ENCODE data around the gene MAGI2. TPM values are rescaled to one million over a fixed set of nuclear protein-coding genes. Genes with fewer than 3 reads are reported as not detected.
"Not testable (repeated sequence)": the region's sequence is repeated elsewhere in the genome, so short reads cannot be mapped to it uniquely, and the experiment has no call there.

Gene MAGI2
- total RNA-seq, 2 experiments from 2014 or later, result 0.14 to 0.19 TPM

DNA sequence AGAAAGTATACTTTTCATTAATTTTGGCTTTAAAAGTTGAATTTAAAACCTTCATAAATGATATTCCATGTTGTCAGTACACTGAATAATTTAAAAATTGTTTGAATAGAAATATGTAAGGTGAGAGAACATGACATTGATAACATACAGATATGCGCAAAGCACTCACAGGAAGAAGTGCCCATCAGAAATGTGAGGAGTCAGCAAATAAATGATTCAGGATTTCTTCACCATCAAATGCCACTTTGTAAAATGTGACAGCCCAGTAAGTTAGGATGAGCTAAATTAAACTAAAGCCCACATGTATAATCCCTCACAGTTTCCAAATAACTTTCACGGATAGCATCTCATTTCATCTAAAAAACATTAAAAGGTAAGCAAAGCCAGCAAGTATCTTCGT, 417.6 kb downstream of the MAGI2 start:
- no peaks in the 10 kb centered on the region for H3K4me1 Mint-ChIP-seq
- H3K4me3 Mint-ChIP-seq, result no peak overlapping the region
- H3K27me3 Mint-ChIP-seq, result no peaks in the 10 kb centered on the region
- no peak for ATAC-seq (ENCODE audit: low read depth)
- POLR2A ChIA-PET, result no interaction called here
- H3K27ac Mint-ChIP-seq, result no peak overlapping the region
- H3K9me3 Mint-ChIP-seq, result no peaks in the 10 kb centered on the region
- no peak for DNase-seq
- H3K36me3 Mint-ChIP-seq, result no peaks in the 10 kb centered on the region

DNA sequence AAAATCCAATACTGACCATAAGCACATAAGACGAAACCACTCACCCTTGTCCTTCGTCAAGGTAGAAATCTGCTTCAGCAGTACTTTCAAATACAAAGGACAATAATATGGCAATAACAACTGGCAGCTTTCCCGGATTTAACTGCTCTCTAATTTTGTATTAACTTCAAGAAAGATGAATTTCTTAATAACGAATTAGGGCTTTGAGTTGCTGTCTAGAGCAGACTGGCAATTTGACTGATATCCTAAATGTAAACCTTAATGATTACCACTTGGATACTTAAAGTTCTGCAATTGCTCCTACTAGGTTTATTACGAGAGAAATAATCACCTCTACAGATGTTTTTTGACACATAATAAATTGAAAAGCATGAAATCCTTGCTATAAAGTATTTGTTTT, 418.7 kb downstream of the MAGI2 start:
- Mint-ChIP-seq H3K27me3 (no peaks in the 10 kb centered on the region), H3K36me3 (no peaks in the 10 kb centered on the region), H3K4me3 (no peak overlapping the region), H3K27ac (no peak overlapping the region), H3K4me1 (no peaks in the 10 kb centered on the region), H3K9me3 (no peaks in the 10 kb centered on the region)
- DNase-seq, result no peak
- POLR2A ChIA-PET, result no interaction called here
- ATAC-seq (ENCODE audit: low read depth), result no peak

DNA sequence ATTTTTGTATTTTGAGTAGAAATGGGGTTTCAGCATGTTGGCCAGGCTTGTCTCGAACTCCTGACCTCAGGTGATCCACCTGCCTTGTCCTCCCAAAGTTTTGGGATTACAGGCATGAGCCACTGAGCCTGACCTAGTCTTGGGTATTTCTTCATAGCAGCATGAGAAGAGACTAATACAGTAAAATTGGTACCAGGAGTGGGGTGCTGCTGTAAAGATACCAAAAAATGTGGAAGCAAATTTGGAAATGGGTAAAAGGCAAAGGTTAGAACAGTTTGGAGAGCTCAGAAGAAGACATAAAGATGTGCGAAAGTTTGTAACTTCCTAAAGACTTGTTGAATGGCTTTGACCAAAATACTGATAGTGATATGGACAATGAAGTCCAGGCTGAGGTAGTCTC, 433.8 kb downstream of the MAGI2 start:
- H3K4me1 Mint-ChIP-seq; H3K4me3 Mint-ChIP-seq; H3K27me3 Mint-ChIP-seq; POLR2A ChIA-PET; ATAC-seq (ENCODE audit: low read depth); H3K27ac Mint-ChIP-seq; DNase-seq; H3K36me3 Mint-ChIP-seq: not testable (repeated sequence)
- H3K9me3 Mint-ChIP-seq, result peaks cover 15% of the 10 kb centered on the region

DNA sequence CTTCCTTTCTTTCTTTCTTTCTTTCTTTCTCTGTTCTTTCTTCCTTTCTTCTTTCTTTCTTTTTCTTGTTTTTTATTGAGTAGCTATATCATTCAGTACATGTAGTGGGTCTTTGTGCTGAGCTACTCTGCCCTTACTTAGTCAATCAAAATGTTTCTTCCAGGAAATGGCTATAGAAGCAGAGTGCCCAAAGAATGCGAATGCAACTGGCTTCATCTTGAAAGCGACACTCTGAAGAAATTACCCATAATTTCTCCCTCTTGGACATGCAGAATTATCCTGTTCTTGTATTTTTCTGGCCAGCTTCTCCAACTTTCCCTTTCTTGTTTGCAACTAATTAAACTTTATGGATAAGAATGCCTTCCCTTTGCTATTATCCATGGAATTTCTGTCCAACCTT, 441.5 kb downstream of the MAGI2 start:
- Mint-ChIP-seq H3K4me1 (no peaks in the 10 kb centered on the region), H3K36me3 (no peaks in the 10 kb centered on the region), H3K4me3 (no peak overlapping the region), H3K27me3 (no peaks in the 10 kb centered on the region), H3K27ac (no peak overlapping the region), H3K9me3 (peaks cover 2% of the 10 kb centered on the region)
- POLR2A ChIA-PET, result no interaction called here
- DNase-seq (no peak), ATAC-seq (ENCODE audit: low read depth) (no peak)

DNA sequence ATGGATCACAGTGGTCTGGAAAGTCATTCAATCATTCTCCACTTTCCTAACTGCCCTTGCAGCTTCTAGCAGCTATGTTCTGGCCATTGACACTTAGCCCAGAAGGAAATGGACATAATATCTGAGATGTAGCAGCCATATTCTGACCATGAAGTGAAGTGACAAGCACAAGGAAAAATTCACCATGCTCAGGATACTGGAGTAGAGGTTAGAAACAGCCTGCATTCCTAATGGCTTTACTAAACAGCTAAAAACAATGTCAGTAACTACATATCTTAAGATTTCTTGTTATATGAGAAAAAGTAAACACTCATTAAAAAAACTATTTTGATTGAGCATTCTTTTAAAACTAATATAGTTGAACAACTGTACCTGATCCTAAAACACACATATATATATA, 443.8 kb downstream of the MAGI2 start:
- no peak for ATAC-seq (ENCODE audit: low read depth)
- H3K27me3 Mint-ChIP-seq, result no peaks in the 10 kb centered on the region
- no peak overlapping the region for H3K27ac Mint-ChIP-seq
- POLR2A ChIA-PET, result no interaction called here
- DNase-seq, result no peak
- H3K4me1 Mint-ChIP-seq, result no peaks in the 10 kb centered on the region
- no peaks in the 10 kb centered on the region for H3K9me3 Mint-ChIP-seq
- H3K4me3 Mint-ChIP-seq, result no peak overlapping the region
- no peaks in the 10 kb centered on the region for H3K36me3 Mint-ChIP-seq

DNA sequence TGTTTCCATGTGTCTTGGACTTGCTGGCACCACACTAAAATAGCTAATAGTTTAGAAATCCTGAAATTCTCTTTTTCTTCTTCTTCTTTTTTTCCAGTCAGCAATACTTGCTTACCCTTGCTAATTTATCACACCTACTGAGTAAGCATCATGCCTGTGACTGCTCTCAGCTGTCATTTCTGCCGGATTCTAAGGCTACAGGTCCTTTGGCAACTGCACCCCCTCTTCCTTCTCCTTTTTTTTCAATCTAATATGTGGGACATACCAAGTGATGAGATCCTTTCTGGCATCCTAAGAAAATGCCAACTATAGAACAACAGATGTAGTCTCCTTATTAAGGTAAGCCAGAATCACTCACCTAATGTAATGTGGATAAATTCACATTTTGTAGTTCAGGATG, 444.7 kb downstream of the MAGI2 start:
- H3K9me3 Mint-ChIP-seq, result no peaks in the 10 kb centered on the region
- no peaks in the 10 kb centered on the region for H3K27me3 Mint-ChIP-seq
- POLR2A ChIA-PET, result no interaction called here
- H3K36me3 Mint-ChIP-seq, result no peaks in the 10 kb centered on the region
- H3K27ac Mint-ChIP-seq, result no peak overlapping the region
- DNase-seq (no peak), ATAC-seq (ENCODE audit: low read depth) (no peak)
- no peaks in the 10 kb centered on the region for H3K4me1 Mint-ChIP-seq
- H3K4me3 Mint-ChIP-seq, result no peak overlapping the region

DNA sequence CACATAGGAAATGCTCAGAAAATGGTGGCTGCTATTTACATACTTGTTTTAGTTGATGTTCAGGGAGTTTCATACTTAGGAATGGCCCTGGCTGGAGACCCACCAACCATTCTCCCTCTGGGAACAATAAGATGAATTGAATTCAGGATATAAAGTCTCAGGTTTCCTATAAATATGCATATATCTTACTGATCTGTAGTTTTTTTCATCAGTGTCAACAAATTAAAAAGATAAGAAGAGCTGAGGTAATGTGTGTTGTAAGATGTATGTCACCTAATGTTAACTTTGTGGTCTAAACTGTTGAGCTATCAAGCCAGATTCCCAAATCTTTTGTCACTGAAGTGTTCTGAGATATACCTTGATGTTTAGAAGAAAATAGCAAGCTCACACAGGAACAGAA, 457.5 kb downstream of the MAGI2 start:
- Mint-ChIP-seq H3K4me1 (peaks cover 5% of the 10 kb centered on the region), H3K27ac (no peak overlapping the region), H3K4me3 (no peak overlapping the region), H3K27me3 (no peaks in the 10 kb centered on the region), H3K36me3 (no peaks in the 10 kb centered on the region), H3K9me3 (no peaks in the 10 kb centered on the region)
- POLR2A ChIA-PET, result no interaction called here
- DNase-seq (no peak), ATAC-seq (ENCODE audit: low read depth) (no peak)

DNA sequence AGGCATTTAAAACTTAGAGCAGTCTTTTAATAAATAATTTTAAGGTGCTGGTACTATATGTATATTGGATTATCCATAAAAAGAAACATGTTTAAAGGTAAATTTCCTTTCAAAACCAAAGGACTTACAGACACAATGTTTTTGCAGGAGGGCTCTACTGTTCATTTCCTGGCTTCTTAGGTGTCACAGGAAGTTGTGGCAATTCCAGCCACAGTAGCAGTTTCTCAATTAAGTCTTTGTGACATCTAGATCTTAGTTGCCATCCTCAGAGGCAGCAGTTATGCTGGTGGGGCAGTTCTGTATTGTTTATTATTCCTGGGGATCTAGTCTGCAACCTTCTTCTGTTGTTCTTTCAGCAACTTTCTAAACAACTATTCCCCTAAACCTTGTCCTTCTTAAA, 460.1 kb downstream of the MAGI2 start:
- Mint-ChIP-seq H3K4me3 (no peak overlapping the region), H3K27ac (no peak overlapping the region), H3K4me1 (peaks cover 5% of the 10 kb centered on the region), H3K9me3 (no peaks in the 10 kb centered on the region), H3K36me3 (no peaks in the 10 kb centered on the region), H3K27me3 (no peaks in the 10 kb centered on the region)
- no peak for ATAC-seq (ENCODE audit: low read depth)
- no peak for DNase-seq
- POLR2A ChIA-PET, result no interaction called here

DNA sequence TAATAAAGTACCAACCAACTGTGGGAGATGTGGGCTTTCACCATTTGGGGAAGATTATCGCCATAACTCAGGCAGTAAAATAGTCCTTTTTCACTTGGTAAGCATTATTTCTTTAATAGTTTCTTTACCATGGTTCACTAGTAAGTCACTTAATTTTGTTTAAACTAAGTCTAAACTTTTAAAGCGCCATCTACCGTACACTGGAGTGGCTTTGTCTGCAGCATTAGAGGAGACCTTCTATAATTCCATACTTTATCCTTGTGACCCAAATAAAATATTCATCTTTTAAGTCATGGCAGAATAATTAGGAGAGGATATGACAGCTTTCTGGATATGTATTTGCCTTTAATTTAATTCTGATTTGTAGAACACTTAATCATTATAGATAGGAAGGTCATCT, 468.0 kb downstream of the MAGI2 start:
- DNase-seq, result no peak
- Mint-ChIP-seq H3K9me3 (no peaks in the 10 kb centered on the region), H3K4me1 (no peaks in the 10 kb centered on the region), H3K36me3 (no peaks in the 10 kb centered on the region), H3K27ac (no peak overlapping the region), H3K4me3 (no peak overlapping the region), H3K27me3 (no peaks in the 10 kb centered on the region)
- no peak for ATAC-seq (ENCODE audit: low read depth)
- POLR2A ChIA-PET, result no interaction called here

DNA sequence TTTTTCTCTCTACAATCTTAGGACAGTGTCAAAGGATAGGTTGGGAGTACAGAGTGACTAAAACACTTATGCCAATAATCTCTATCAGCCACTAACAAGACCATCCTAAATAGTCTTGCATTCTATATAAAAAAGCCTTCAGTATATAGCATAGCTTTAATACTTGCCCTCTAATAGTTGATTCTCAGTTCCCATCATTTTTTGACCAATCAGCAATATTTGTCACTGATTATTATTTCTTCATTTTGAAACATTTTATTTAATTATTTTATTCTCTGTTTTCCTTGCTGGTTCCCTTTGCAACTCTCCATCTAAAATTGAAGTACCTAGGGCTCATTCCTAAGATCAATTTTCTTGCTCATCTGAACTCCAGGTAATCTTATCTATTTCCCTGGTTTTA, 470.0 kb downstream of the MAGI2 start:
- Mint-ChIP-seq H3K4me1 (no peaks in the 10 kb centered on the region), H3K27me3 (no peaks in the 10 kb centered on the region), H3K4me3 (no peak overlapping the region), H3K36me3 (no peaks in the 10 kb centered on the region), H3K27ac (no peak overlapping the region), H3K9me3 (no peaks in the 10 kb centered on the region)
- ATAC-seq (ENCODE audit: low read depth) (no peak), DNase-seq (no peak)
- POLR2A ChIA-PET, result no interaction called here

DNA sequence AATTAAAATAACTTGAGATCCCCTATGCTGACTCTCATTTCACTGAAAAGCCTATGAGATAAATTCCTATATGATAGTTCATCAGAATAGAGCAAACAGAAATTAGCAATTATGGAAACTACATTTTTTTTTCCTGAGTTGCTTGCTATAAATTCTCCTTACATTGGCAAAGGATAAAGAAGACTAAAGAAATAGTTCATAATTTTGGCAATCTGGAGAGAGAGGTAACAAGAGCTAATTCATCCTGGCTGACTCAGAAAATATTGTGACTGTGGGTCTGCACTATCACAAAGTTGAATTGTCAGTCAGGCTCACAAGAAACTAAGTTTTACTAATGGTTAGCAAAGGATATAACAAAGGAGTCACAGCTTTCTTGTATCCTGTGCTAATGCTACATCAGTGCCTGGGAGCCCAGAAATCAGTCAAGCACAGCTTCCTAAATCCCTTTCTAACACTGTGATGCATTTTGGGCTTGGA, 483.0 kb downstream of the MAGI2 start:
- Mint-ChIP-seq H3K27ac (no peak overlapping the region), H3K4me3 (no peak overlapping the region), H3K4me1 (no peaks in the 10 kb centered on the region), H3K9me3 (peaks cover 3% of the 10 kb centered on the region), H3K27me3 (no peaks in the 10 kb centered on the region), H3K36me3 (no peaks in the 10 kb centered on the region)
- DNase-seq (no peak), ATAC-seq (ENCODE audit: low read depth) (no peak)
- POLR2A ChIA-PET, result no interaction called here

DNA sequence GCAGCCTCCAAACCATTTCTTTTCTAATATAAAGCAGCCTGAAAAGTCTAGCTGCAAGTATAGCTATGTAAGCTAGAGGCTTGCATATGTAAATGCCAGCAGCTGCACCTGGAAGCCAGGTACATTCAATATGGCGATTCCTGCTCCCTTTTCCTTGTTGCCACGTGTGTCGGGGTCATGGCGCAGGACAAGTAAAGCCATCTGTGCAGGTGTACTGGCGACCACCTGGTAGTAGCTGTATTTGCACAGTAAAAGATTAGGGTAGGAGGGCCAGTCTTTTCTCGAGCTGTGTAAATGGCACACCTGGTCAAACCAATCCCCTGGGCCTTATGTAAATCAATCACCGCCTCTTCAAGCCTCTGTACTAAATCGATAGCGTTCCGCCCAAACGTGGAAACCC, 484.5 kb downstream of the MAGI2 start:
- H3K27ac Mint-ChIP-seq, result no peak overlapping the region

DNA sequence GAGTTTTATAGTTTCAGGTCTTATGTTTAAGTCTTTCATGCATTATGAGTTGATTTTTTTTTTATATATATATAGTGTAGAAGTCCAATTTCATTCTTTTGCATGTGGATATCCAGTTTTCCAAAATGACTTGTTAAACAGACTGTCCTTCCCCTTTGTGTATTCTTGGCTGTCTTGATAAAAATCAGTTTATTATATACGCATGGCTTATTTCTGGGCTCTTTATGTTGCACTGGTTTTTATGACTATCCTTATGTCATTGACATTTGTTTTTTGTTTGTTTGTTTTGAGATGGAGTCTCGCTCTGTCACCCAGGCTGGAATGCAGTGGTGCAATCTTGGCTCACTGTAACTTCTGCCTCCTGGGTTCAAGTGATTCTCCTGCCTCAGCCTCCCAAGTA, 485.9 kb downstream of the MAGI2 start:
- H3K27me3 Mint-ChIP-seq; ATAC-seq (ENCODE audit: low read depth); DNase-seq; H3K4me3 Mint-ChIP-seq; H3K27ac Mint-ChIP-seq; H3K9me3 Mint-ChIP-seq; H3K36me3 Mint-ChIP-seq; H3K4me1 Mint-ChIP-seq; POLR2A ChIA-PET: not testable (repeated sequence)

More for the DNA sequence above, 484.5 kb downstream of the MAGI2 start:
- Mint-ChIP-seq H3K27me3 (no peaks in the 10 kb centered on the region), H3K4me1 (no peaks in the 10 kb centered on the region), H3K9me3 (peaks cover 3% of the 10 kb centered on the region), H3K4me3 (no peak overlapping the region), H3K36me3 (no peaks in the 10 kb centered on the region)
- DNase-seq (no peak), ATAC-seq (ENCODE audit: low read depth) (no peak)
- POLR2A ChIA-PET, result no interaction called here

DNA sequence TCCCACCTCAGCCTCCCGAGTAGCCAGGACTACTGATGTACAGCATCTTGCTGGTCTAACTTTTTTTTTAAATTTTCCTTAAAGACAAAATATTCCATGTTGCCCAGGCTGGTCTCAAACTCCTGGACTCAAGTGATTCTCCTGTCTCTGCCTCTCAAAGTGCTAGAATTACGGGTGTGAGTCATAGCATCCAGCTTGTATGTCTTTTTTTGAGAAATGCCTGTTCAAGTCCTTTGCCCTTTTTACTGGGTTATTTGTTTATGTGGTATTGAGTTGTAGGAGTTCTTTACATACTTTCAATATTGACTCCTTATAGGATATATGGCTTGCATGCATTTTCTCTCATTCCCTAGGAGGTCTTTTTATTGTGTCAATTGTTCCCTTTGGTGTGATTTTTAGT, 486.4 kb downstream of the MAGI2 start:
- peaks cover 3% of the 10 kb centered on the region for H3K9me3 Mint-ChIP-seq
- no peaks in the 10 kb centered on the region for H3K4me1 Mint-ChIP-seq
- ATAC-seq (ENCODE audit: low read depth) (no peak), DNase-seq (no peak)
- no peak overlapping the region for H3K27ac Mint-ChIP-seq
- H3K27me3 Mint-ChIP-seq, result no peaks in the 10 kb centered on the region
- H3K36me3 Mint-ChIP-seq, result no peaks in the 10 kb centered on the region
- no peak overlapping the region for H3K4me3 Mint-ChIP-seq
- POLR2A ChIA-PET, result no interaction called here

DNA sequence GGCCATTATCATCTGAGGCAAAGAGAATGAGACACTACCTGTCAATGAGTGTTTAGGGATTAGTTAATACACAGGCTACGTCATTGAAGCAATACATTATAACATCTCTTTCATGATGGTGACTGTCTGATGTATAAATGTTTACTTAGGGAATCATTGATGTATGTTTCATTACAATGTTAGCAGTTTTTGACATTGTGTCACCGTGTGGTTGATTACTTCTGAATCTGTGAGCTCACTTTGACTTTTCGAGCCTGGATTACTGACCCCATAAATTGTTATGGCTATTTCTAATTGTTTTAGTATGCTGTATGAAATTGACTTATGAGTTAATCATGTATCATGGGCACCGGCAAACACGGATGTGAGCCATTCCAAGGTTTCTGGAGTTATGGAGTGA, 494.0 kb downstream of the MAGI2 start:
- no peaks in the 10 kb centered on the region for H3K9me3 Mint-ChIP-seq
- no peak for ATAC-seq (ENCODE audit: low read depth)
- DNase-seq, result no peak
- POLR2A ChIA-PET, result no interaction called here
- no peaks in the 10 kb centered on the region for H3K36me3 Mint-ChIP-seq
- H3K27ac Mint-ChIP-seq, result no peak overlapping the region
- no peak overlapping the region for H3K4me3 Mint-ChIP-seq
- H3K27me3 Mint-ChIP-seq, result no peaks in the 10 kb centered on the region
- H3K4me1 Mint-ChIP-seq, result no peaks in the 10 kb centered on the region

Data from activated naive CD8-positive, alpha-beta T cell treated with anti-CD3 and anti-CD28 coated beads, Interleukin-2, amount 10 ng/mL, durations not matched to agents 7 days and 5 days (primary cell).